ENCODE results near the gene TNPO1. TPM values are rescaled to one million over a fixed set of nuclear protein-coding genes. Genes with fewer than 3 reads are reported as not detected.

Gene TNPO1
- total and polyA plus RNA-seq, 9 of the 15 experiments (the other 6 are each of a cell fraction or from before 2014, with no cell fraction given) = 20.8 to 176 (median 97.9) TPM

DNA sequence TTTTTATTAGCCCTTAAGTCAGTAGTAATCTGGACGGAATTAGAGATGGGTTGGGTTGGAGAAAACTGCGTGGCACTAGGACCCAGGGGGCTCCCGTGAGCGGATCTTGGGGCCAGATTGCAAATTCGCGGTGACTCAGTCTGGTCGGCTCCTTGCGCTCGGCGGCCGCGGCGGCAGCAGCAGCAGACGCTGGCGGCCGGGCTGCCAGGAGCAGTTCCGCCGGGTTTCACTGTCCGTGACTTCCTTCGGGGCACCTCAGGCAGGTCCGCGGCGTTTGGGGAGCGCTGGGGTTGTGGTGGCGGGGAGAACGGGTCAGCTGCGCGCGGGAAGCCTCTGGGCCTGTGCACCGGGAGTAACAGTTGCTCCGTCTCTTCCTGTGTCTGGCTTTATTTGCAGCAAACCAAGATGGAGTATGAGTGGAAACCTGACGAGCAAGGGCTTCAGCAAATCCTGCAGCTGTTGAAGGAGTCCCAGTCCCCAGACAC lies 31.6 kb downstream of the TNPO1 start (continued):
- TF ChIP-seq BACH1 (tag; IDR thresholded peaks at IDR 0.05) (peak; percentile 57; the same call in 1 of the 2 replicates), ZNF717 (CRISPR knock-in tag; IDR thresholded peaks at IDR 0.05) (peak; percentile 74; the same call in 1 of the 2 replicates), BCOR (IDR thresholded peaks at IDR 0.05) (peak; percentile 80), ELF1 (tag; IDR thresholded peaks at IDR 0.05) (peak; percentile 51), NFIC (IDR thresholded peaks at IDR 0.05) (peak; percentile 48), CBX3 (IDR thresholded peaks at IDR 0.05; ENCODE audit: borderline replicate concordance in 1 of 2, low read length in 2 of 2) (peak in 1 of 2 experiments; percentile 71; a peak in 1 of 3 replicates), SREBF1 (IDR thresholded peaks at IDR 0.05; ENCODE audit: borderline replicate concordance, low read depth, low read length) (no peak), MYC (IDR thresholded peaks at IDR 0.05; ENCODE audit: low read depth, low read length) (peak; percentile 63; the same call in 1 of the 2 replicates), MYC (CRISPR knock-in tag; IDR thresholded peaks at IDR 0.05; ENCODE audit: borderline replicate concordance, low read depth) (peak; percentile 82; the same call in 1 of the 2 replicates), RCOR1 (IDR thresholded peaks at IDR 0.05; ENCODE audit: borderline replicate concordance in 1 of 2, low read depth in 2 of 2, low read length in 2 of 2) (peak in 1 of 2 experiments; percentile 81; a peak in 2 of 4 replicates), SMARCA4 (IDR thresholded peaks at IDR 0.05) (peak; percentile 47), ZNF589 (CRISPR knock-in tag; IDR thresholded peaks at IDR 0.05; ENCODE audit: low read depth) (0 out of 2 replicates have a peak, but pooled peaks have one; percentile 27), SNIP1 (IDR thresholded peaks at IDR 0.05; ENCODE audit: low read depth) (no peak), JUNB (CRISPR knock-in tag; conservative IDR thresholded peaks at IDR 0.05) (peak; percentile 64; the same call in 1 of the 2 replicates), FOXM1 (IDR thresholded peaks at IDR 0.05; ENCODE audit: low read depth) (peak; percentile 93), FOXM1 (CRISPR knock-in tag; IDR thresholded peaks at IDR 0.05; ENCODE audit: low read depth) (no peak), TEAD1 (CRISPR knock-in tag; IDR thresholded peaks at IDR 0.05) (0 out of 4 replicates have a peak, but pooled peaks of 1 of the 2 experiments have one; percentile 17)
- TF ChIP-seq, protein P1, sequence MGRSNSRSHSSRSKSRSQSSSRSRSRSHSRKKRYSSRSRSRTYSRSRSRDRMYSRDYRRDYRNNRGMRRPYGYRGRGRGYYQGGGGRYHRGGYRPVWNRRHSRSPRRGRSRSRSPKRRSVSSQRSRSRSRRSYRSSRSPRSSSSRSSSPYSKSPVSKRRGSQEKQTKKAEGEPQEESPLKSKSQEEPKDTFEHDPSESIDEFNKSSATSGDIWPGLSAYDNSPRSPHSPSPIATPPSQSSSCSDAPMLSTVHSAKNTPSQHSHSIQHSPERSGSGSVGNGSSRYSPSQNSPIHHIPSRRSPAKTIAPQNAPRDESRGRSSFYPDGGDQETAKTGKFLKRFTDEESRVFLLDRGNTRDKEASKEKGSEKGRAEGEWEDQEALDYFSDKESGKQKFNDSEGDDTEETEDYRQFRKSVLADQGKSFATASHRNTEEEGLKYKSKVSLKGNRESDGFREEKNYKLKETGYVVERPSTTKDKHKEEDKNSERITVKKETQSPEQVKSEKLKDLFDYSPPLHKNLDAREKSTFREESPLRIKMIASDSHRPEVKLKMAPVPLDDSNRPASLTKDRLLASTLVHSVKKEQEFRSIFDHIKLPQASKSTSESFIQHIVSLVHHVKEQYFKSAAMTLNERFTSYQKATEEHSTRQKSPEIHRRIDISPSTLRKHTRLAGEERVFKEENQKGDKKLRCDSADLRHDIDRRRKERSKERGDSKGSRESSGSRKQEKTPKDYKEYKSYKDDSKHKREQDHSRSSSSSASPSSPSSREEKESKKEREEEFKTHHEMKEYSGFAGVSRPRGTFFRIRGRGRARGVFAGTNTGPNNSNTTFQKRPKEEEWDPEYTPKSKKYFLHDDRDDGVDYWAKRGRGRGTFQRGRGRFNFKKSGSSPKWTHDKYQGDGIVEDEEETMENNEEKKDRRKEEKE (IDR thresholded peaks at IDR 0.05; ENCODE audit: borderline replicate concordance in 1 of 2, control insufficient read depth in 1 of 2, low read depth in 2 of 2, low read length in 1 of 2) = 0 out of 4 replicates have a peak, but pooled peaks of 1 of the 2 experiments have one; percentile 70
- TF ChIP-seq, protein P2, sequence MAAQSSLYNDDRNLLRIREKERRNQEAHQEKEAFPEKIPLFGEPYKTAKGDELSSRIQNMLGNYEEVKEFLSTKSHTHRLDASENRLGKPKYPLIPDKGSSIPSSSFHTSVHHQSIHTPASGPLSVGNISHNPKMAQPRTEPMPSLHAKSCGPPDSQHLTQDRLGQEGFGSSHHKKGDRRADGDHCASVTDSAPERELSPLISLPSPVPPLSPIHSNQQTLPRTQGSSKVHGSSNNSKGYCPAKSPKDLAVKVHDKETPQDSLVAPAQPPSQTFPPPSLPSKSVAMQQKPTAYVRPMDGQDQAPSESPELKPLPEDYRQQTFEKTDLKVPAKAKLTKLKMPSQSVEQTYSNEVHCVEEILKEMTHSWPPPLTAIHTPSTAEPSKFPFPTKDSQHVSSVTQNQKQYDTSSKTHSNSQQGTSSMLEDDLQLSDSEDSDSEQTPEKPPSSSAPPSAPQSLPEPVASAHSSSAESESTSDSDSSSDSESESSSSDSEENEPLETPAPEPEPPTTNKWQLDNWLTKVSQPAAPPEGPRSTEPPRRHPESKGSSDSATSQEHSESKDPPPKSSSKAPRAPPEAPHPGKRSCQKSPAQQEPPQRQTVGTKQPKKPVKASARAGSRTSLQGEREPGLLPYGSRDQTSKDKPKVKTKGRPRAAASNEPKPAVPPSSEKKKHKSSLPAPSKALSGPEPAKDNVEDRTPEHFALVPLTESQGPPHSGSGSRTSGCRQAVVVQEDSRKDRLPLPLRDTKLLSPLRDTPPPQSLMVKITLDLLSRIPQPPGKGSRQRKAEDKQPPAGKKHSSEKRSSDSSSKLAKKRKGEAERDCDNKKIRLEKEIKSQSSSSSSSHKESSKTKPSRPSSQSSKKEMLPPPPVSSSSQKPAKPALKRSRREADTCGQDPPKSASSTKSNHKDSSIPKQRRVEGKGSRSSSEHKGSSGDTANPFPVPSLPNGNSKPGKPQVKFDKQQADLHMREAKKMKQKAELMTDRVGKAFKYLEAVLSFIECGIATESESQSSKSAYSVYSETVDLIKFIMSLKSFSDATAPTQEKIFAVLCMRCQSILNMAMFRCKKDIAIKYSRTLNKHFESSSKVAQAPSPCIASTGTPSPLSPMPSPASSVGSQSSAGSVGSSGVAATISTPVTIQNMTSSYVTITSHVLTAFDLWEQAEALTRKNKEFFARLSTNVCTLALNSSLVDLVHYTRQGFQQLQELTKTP (IDR thresholded peaks at IDR 0.05; ENCODE audit: low read depth in 1 of 2, partially characterized antibody in 2 of 2) = peak in 1 of 2 experiments; percentile 38
- TF ChIP-seq, protein P3, sequence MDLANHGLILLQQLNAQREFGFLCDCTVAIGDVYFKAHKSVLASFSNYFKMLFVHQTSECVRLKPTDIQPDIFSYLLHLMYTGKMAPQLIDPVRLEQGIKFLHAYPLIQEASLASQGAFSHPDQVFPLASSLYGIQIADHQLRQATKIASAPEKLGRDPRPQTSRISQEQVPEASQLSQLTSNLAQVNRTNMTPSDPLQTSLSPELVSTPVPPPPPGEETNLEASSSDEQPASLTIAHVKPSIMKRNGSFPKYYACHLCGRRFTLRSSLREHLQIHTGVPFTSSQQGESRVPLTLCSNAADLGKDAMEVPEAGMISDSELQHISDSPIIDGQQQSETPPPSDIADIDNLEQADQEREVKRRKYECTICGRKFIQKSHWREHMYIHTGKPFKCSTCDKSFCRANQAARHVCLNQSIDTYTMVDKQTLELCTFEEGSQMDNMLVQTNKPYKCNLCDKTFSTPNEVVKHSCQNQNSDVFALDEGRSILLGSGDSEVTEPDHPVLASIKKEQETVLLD (IDR thresholded peaks at IDR 0.05) = peak; percentile 48; the same call in 1 of the 2 replicates
